Right ventricle myocardium superior (tissue), 1 donor: Measurements from ENCODE around the gene COL15A1. TPM values are rescaled to one million over a fixed set of nuclear protein-coding genes. Genes with fewer than 3 reads are reported as not detected.

Source experiments
- ATAC-seq: fragments of 200-7000 bp; cut with Tn5 transposase; one replicate; pipeline ENCODE4 v1.9.1; 2020; ENCODE audit warnings: mild to moderate bottlenecking; ENCODE audit not compliant: poor library complexity
- DNase-seq: peaks from one replicate; pipeline ENCODE4 v3.0.0-alpha.2; 2020
- intact Hi-C: fragments of 100-400 bp; cut with DNase I; formaldehyde crosslinking; loops from one replicate; pipeline ENCODE4 v1.11.2; 2022
- total RNA-seq: library from RNA; stranded (reverse); fragmentation: NEBNext Ultra II Directional; extraction: Animal tissue kit (Norgen Biotek cat#: 25700); gene quantifications from one replicate; pipeline ENCODE4 v1.2.1, GENCODE V29; 2021
- donor health status: DM: no; HTN: yes; CAD: no; lungs with severe emphysema.

The COL15A1 gene
- total RNA-seq, 1 donor from 2014 or later, result 55.9 TPM

- ATAC-seq (no peak), DNase-seq (peak; percentile 56)
- intact Hi-C loops, result no loop called here
Observed at GRCh38 chr9:98913044-98913443, 30.7 kb upstream of the COL15A1 start.

- DNase-seq (no peak), ATAC-seq (no peak)
- intact Hi-C loops, result no loop called here
Observed at GRCh38 chr9:98913705-98914104, 30.0 kb upstream of the COL15A1 start.

GRCh38 chr9:98915599-98915998, 28.1 kb upstream of the COL15A1 start:
- ATAC-seq (no peak), DNase-seq (no peak)
- intact Hi-C loops, result no loop called here

- ATAC-seq (peak; percentile 84), DNase-seq (peak; percentile 81)
- intact Hi-C loops, result no loop called here
Observed at GRCh38 chr9:98916660-98917059, 27.0 kb upstream of the COL15A1 start.

- intact Hi-C loops, result no loop called here
- DNase-seq, result no peak
- ATAC-seq, result peak; percentile 46
Observed at GRCh38 chr9:98917746-98918487, 25.8 kb upstream of the COL15A1 start.

- intact Hi-C loops, result no loop called here
- DNase-seq, result no peak
- no peak for ATAC-seq
Observed at GRCh38 chr9:98921732-98922131, 22.0 kb upstream of the COL15A1 start.

- intact Hi-C loops, result no loop called here
- ATAC-seq (peak; percentile 28), DNase-seq (no peak)
Observed at GRCh38 chr9:98922721-98923435, 20.8 kb upstream of the COL15A1 start.

- intact Hi-C loops, result no loop called here
- no peak for DNase-seq
- peak; percentile 10 for ATAC-seq
Observed at GRCh38 chr9:98923451-98924123, 20.1 kb upstream of the COL15A1 start.

- intact Hi-C loops, result no loop called here
- no peak for DNase-seq
- no peak for ATAC-seq
Observed at GRCh38 chr9:98924946-98925820, 18.5 kb upstream of the COL15A1 start.

- no peak for DNase-seq
- no peak for ATAC-seq
- intact Hi-C loops, result no loop called here
Observed at GRCh38 chr9:98925956-98926355, 17.8 kb upstream of the COL15A1 start.

- intact Hi-C loops, result no loop called here
- DNase-seq, result no peak
- ATAC-seq, result no peak
Observed at GRCh38 chr9:98927724-98928123, 16.0 kb upstream of the COL15A1 start.

GRCh38 chr9:98929071-98929470, 14.6 kb upstream of the COL15A1 start:
- DNase-seq (no peak), ATAC-seq (no peak)
- intact Hi-C loops, result no loop called here

GRCh38 chr9:98929895-98930341, 13.8 kb upstream of the COL15A1 start:
- no peak for DNase-seq
- intact Hi-C loops, result no loop called here
- ATAC-seq, result no peak

- intact Hi-C loops, result no loop called here
- ATAC-seq (no peak), DNase-seq (no peak)
Observed at GRCh38 chr9:98930792-98931191, 12.9 kb upstream of the COL15A1 start.

- intact Hi-C loops, result no loop called here
- ATAC-seq, result no peak
Observed at GRCh38 chr9:98931600-98932389, 11.9 kb upstream of the COL15A1 start.

GRCh38 chr9:98933185-98933584, 10.5 kb upstream of the COL15A1 start:
- DNase-seq (no peak), ATAC-seq (no peak)
- intact Hi-C loops, result no loop called here

More at GRCh38 chr9:98931600-98932389, 11.9 kb upstream of the COL15A1 start:
- no peak for DNase-seq

GRCh38 chr9:98933890-98934289, 9.8 kb upstream of the COL15A1 start:
- intact Hi-C loops, result no loop called here
- ATAC-seq (no peak), DNase-seq (no peak)

- no peak for ATAC-seq
- DNase-seq, result no peak
- intact Hi-C loops, result no loop called here
Observed at GRCh38 chr9:98935071-98935505, 8.6 kb upstream of the COL15A1 start.
